Activated naive CD4-positive, alpha-beta T cell treated with anti-CD3 and anti-CD28 coated beads for 36 hours (primary cell): ENCODE data around the gene MUC13. TPM values are rescaled to one million over a fixed set of nuclear protein-coding genes. Genes with fewer than 3 reads are reported as not detected.

Experiments used
- CTCF ChIA-PET: fragments of 350-600 bp; sonication (Branson Sonifier 250); formaldehyde crosslinking; loops from one replicate; lab custom pipeline; 2021; ENCODE audit warnings: antibody characterized with exemption; lab: Charles Lee
- DNase-seq: peaks from one replicate; pipeline ENCODE4 v3.0.0-alpha.2; 2020
- H3K27ac Mint-ChIP-seq: one replicate; pipeline ENCODE4 v1.8.0; 2021; ENCODE audit warnings: mild to moderate bottlenecking, mixed read lengths
- H3K27me3 Mint-ChIP-seq: one replicate; pipeline ENCODE4 v1.8.0; 2021; ENCODE audit warnings: low read depth, mixed read lengths
- H3K36me3 Mint-ChIP-seq: one replicate; pipeline ENCODE4 v1.8.0; 2021; ENCODE audit warnings: low read depth, mixed read lengths
- H3K4me1 Mint-ChIP-seq: one replicate; pipeline ENCODE4 v1.8.0; 2021; ENCODE audit warnings: low read depth, mixed read lengths
- H3K4me3 Mint-ChIP-seq: one replicate; pipeline ENCODE4 v1.8.0; 2021; ENCODE audit warnings: mild to moderate bottlenecking, moderate library complexity, mixed read lengths
- H3K9me3 Mint-ChIP-seq: one replicate; pipeline ENCODE4 v1.8.0; 2021; ENCODE audit warnings: mixed read lengths
- intact Hi-C: fragments of 100-400 bp; cut with micrococcal nuclease; formaldehyde crosslinking; loops from one replicate; pipeline ENCODE4 v1.15.1; 2023
- total RNA-seq, 2 experiments: library from RNA; stranded (reverse); gene quantifications; one replicate each; pipeline ENCODE4 v1.2.3, GENCODE V29; 2021

The MUC13 gene
- total RNA-seq, 2 experiments from 2014 or later, result not detected

DNA sequence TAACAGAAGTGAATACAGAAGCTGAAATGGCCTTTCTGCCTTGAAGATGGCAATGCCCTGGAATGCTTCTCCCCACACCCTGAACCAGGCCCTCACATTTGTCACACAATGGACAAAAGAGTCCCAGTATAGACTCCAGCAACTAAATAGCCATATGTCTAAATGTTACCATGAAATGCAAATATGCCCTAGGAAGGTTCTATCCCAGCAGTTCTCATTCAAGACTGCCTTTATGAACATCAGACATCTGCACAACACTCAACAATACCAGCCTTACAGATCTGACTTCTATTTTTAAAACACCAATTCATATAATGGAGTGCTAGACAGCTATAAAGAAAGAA, 55.2 kb downstream of the MUC13 start:
- no peak for DNase-seq
- no peaks in the 10 kb centered on the region for H3K9me3 Mint-ChIP-seq
- CTCF ChIA-PET, result interaction anchor here (1.2 kb wide), 1 partner anchor 119 kb away, joined by 4 read pairs; no protein-coding TSS in a partner anchor
- peaks cover 12% of the 10 kb centered on the region for H3K4me1 Mint-ChIP-seq
- no peak overlapping the region for H3K4me3 Mint-ChIP-seq
- H3K27ac Mint-ChIP-seq, result no peak overlapping the region
- peaks cover 13% of the 10 kb centered on the region for H3K27me3 Mint-ChIP-seq
- no peaks in the 10 kb centered on the region for H3K36me3 Mint-ChIP-seq
- intact Hi-C loops, result no loop called here

DNA sequence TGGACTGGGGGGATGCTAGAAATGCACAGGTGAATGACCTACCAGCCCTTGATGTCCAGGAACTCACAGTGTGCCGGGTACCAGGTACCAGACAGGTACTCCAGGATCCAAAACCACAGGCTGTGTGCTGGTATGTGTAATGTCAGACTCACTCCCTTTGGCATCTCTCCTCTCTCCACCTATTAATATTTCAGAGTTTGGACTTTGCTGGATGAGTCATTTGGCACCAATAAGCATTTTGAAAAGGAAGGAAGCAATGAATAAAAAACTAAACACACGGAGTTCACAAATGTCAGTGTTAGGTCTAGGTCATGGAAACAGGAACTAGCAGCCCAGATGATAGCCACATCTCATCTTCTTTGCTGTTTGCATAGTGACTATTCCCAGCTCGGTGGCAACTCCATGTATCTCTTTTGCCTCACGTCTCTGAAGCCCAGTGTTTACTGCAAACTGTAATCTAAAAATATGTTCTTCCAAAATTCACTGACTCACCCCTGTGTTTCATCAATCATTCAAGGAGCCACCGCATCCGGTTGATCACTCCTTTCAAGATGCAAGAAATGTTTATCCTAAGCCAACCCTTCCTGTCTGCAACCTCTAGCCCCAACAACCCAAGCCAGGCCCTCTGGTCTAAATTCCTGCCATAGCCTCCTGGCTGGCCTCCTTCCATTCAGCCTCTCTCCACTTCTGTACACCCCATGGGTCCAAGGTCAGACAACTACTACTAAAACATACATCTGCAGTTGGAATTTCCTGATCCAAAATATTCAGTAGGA, 55.8 kb downstream of the MUC13 start:
- Mint-ChIP-seq H3K36me3 (no peaks in the 10 kb centered on the region), H3K4me1 (peaks cover 12% of the 10 kb centered on the region), H3K4me3 (no peak overlapping the region), H3K27ac (no peak overlapping the region), H3K27me3 (peaks cover 13% of the 10 kb centered on the region), H3K9me3 (no peaks in the 10 kb centered on the region)
- CTCF ChIA-PET, result interaction anchor here (1.2 to 1.6 kb wide), 2 partner anchors 26 to 118 kb away, joined by 3 to 4 read pairs; no protein-coding TSS in a partner anchor
- intact Hi-C loops, result no loop called here
- peak; percentile 64 for DNase-seq

DNA sequence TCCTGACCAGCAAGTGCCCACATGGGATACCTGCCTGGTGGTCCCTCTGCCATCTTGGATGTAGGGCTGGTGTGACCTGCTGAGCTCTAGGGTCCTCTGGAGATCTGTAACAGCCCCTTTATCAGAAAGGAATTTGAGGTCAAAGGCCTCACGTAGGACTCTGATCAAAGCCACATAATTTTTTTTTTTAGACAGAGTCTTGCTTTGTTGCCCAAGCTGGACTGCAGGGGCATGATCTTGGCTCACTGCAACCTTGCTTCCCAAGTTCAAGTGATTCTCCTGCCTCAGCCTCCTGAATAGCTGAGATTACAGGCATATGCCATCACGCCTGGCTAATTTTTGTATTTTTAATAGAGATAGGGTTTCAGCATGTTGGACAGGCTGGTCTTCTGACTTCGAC, 56.9 kb downstream of the MUC13 start:
- intact Hi-C loops, result no loop called here
- Mint-ChIP-seq H3K4me3 (no peak overlapping the region), H3K27me3 (peaks cover 8% of the 10 kb centered on the region), H3K4me1 (peaks cover 12% of the 10 kb centered on the region), H3K27ac (no peak overlapping the region), H3K36me3 (no peaks in the 10 kb centered on the region), H3K9me3 (no peaks in the 10 kb centered on the region)
- CTCF ChIA-PET, result interaction anchor here (0.6 to 1.6 kb wide), 4 partner anchors 27 to 326 kb away, joined by 3 to 5 read pairs (median 3); no protein-coding TSS in a partner anchor
- DNase-seq, result no peak

DNA sequence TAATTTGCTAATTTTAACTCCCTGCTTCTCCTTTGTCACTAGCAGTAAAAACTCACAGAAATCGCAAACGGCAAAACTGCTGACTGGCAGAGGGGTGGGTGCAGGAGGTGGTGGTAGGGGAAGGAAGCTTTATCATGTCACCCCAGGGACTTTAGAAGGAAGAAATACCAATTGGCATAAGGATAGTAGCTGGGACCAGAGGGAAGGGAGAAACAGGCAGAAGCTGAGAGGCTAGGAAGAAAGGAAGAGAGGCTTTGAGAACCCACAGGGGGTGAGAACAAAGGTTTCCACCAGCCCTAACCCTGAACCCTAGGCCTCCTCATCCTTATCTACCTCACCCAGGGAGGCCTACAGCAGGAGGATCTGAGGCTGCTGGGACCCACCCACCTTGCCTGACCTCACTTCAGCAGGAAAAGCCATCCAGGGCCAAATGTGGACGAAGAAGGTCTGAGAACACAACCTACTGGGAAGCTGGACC, 58.1 kb downstream of the MUC13 start:
- Mint-ChIP-seq H3K4me3 (no peak overlapping the region), H3K4me1 (peaks cover 12% of the 10 kb centered on the region), H3K27me3 (peaks cover 8% of the 10 kb centered on the region), H3K27ac (no peak overlapping the region), H3K36me3 (no peaks in the 10 kb centered on the region), H3K9me3 (no peaks in the 10 kb centered on the region)
- intact Hi-C loops, result no loop called here
- CTCF ChIA-PET, result no interaction called here
- DNase-seq, result no peak

DNA sequence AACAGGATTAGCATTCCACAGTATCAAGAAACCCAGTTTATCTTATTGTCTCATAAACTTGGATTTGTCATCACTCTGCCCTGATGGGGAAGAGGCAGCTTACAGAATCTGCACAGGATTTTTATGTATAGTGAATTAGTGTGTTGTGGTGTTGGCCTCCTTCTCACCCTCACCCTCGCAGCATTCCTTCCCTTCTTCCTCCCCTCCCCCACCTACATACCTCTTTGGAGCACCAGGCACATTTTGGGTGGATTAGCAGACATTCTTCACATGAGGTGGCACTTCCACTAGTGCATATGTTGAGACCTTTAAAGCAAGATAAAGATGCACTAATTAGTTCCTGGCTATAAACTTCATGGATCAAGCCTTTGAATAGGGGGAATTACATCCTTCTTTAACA, 61.3 kb downstream of the MUC13 start:
- Mint-ChIP-seq H3K4me1 (no peaks in the 10 kb centered on the region), H3K27me3 (peaks cover 3% of the 10 kb centered on the region), H3K27ac (no peak overlapping the region), H3K4me3 (no peak overlapping the region), H3K9me3 (no peaks in the 10 kb centered on the region), H3K36me3 (no peaks in the 10 kb centered on the region)
- intact Hi-C loops, result no loop called here
- CTCF ChIA-PET, result no interaction called here
- DNase-seq, result no peak

DNA sequence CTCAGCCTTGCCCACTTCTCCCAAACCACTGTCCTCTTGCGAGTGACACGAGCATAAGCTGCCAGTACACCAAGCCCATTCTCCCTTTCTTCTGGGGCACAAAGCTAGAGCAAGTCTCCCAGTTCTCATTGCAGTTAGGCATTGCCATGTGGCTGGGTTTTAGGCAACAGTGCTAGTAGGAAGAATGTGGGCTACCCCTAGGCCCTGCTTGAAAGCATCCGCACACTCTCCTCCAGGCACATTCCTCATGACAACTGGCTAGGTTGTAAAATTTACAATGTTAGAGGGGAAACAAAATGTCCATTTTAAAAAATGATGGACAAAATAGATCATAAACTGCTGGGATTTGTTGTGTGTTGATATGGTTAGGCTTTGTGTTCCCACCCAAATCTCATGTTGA, 67.0 kb downstream of the MUC13 start:
- no peak for DNase-seq
- Mint-ChIP-seq H3K4me1 (no peaks in the 10 kb centered on the region), H3K27ac (no peak overlapping the region), H3K9me3 (no peaks in the 10 kb centered on the region), H3K36me3 (no peaks in the 10 kb centered on the region), H3K27me3 (no peaks in the 10 kb centered on the region), H3K4me3 (no peak overlapping the region)
- CTCF ChIA-PET, result no interaction called here
- intact Hi-C loops, result no loop called here

DNA sequence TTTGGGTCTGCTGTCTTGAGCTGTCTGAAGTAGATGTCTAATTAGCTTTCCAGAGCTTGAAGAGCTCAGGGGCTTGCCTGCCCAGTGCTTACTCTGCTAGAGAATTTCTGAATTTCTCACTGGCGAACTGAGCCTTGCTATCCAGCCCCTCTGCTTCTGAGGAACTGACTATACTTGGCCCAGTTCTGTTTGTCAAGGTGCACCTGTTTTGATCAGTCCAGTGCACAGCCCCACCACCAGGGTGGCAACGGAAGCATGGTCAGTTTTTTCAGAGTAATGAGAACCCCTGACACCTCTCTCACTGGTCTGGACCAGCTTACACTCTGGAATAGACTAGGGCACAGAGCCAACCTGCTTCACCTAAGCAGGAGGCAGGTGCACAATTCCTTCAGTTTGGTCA, 72.5 kb downstream of the MUC13 start:
- H3K36me3 Mint-ChIP-seq, result no peaks in the 10 kb centered on the region
- no peak for DNase-seq
- H3K4me3 Mint-ChIP-seq, result no peak overlapping the region
- no peaks in the 10 kb centered on the region for H3K4me1 Mint-ChIP-seq
- CTCF ChIA-PET, result interaction anchor here (0.7 to 2.0 kb wide), 2 partner anchors 39 to 50 kb away, joined by 3 to 9 read pairs; no protein-coding TSS in a partner anchor
- no peaks in the 10 kb centered on the region for H3K9me3 Mint-ChIP-seq
- H3K27ac Mint-ChIP-seq, result no peak overlapping the region
- no peaks in the 10 kb centered on the region for H3K27me3 Mint-ChIP-seq
- intact Hi-C loops, result no loop called here

DNA sequence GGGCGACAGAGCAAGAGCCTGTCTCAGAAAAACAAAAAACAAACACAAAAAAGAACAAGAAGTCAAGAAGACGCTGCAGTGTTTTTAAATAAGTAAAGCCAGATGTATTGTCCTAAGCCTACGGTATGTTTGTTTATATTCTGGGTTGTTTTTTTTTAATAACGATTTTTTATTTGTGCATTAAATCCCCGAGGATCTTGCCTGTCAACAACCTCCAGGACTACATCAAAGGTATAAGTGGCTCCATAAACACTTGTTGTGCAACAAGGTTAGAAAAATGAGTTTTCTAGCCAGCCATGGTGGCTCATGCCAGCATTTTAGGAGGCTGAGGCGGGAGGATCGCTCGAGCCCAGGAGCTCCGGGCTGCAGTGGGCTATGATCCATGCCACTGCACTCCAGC, 73.5 kb downstream of the MUC13 start:
- intact Hi-C loops, result no loop called here
- Mint-ChIP-seq H3K27ac (no peak overlapping the region), H3K36me3 (no peaks in the 10 kb centered on the region), H3K27me3 (no peaks in the 10 kb centered on the region), H3K9me3 (no peaks in the 10 kb centered on the region), H3K4me3 (no peak overlapping the region), H3K4me1 (no peaks in the 10 kb centered on the region)
- CTCF ChIA-PET, result no interaction called here
- no peak for DNase-seq

DNA sequence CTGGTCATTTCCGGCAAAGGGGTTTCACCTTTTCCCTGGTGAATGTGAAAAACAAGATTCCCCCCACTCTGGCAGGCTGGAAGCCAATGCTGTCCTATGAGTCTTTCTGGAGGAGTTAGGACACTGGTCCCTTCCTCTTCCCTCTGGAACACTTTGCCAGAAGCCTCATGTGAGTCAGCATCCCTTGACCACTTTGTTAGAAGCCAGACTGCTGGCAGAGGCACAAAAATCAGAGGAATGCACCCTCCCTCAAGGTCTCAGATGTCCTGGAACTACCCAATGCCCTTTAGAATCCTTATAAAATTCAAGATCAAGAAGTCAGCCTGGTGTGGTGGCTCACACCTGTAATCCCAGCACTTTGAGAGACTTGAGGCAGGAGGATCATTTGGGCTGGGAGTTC, 74.0 kb downstream of the MUC13 start:
- no peak overlapping the region for H3K4me3 Mint-ChIP-seq
- CTCF ChIA-PET, result interaction anchor here (0.7 kb wide), 1 partner anchor 151 kb away, joined by 4 read pairs; no protein-coding TSS in a partner anchor
- DNase-seq, result no peak
- no peaks in the 10 kb centered on the region for H3K4me1 Mint-ChIP-seq
- H3K27ac Mint-ChIP-seq, result no peak overlapping the region
- intact Hi-C loops, result no loop called here
- no peaks in the 10 kb centered on the region for H3K36me3 Mint-ChIP-seq
- no peaks in the 10 kb centered on the region for H3K27me3 Mint-ChIP-seq
- H3K9me3 Mint-ChIP-seq, result no peaks in the 10 kb centered on the region

DNA sequence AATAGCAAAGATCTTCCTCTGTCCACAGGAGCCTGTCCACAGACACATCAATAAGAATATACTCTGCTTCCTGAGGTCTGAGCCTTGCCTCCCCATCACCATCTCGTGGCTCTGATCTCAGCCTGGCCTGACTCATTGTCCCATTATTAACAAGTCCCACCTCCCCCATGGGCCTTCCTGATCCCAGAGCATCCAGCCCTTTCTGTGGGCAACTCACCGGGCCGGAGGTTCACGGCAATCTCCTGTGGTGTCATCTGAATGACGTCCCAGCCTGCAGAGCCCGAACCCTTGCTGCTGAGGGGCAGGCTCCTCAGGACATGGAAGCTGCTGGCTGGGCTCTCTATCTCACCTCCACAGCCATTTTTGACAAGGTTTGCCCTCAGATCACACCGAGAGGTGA, 75.5 kb downstream of the MUC13 start:
- H3K9me3 Mint-ChIP-seq, result no peaks in the 10 kb centered on the region
- no peaks in the 10 kb centered on the region for H3K36me3 Mint-ChIP-seq

DNA sequence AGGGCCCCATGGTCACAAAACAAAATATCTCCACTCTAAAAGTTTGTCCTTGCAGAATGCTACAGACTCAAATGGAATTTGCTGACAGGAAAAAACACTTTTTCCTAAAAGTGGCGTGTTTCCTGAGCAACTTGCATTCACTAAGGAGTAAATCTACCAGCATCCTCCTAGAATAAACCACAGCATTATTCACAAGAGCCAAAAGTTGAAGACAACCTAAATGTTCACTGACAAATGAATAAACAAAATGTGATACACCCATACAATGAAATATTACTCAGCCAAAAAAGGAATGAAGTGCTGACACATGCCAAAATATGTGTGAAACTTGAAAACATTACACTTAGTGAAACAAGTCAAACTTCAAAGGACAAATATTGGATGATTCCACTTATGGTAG, 76.3 kb downstream of the MUC13 start:
- CTCF ChIA-PET, result interaction anchor here (0.6 kb wide), 1 partner anchor 303 kb away, joined by 3 read pairs; no protein-coding TSS in a partner anchor
- no peak for DNase-seq
- Mint-ChIP-seq H3K4me1 (no peaks in the 10 kb centered on the region), H3K9me3 (no peaks in the 10 kb centered on the region), H3K4me3 (no peak overlapping the region), H3K36me3 (no peaks in the 10 kb centered on the region), H3K27me3 (no peaks in the 10 kb centered on the region), H3K27ac (no peak overlapping the region)
- intact Hi-C loops, result no loop called here

More for the DNA sequence above, 75.5 kb downstream of the MUC13 start:
- Mint-ChIP-seq H3K27ac (no peak overlapping the region), H3K27me3 (no peaks in the 10 kb centered on the region), H3K4me3 (no peak overlapping the region), H3K4me1 (no peaks in the 10 kb centered on the region)
- CTCF ChIA-PET, result no interaction called here
- intact Hi-C loops, result no loop called here
- no peak for DNase-seq

DNA sequence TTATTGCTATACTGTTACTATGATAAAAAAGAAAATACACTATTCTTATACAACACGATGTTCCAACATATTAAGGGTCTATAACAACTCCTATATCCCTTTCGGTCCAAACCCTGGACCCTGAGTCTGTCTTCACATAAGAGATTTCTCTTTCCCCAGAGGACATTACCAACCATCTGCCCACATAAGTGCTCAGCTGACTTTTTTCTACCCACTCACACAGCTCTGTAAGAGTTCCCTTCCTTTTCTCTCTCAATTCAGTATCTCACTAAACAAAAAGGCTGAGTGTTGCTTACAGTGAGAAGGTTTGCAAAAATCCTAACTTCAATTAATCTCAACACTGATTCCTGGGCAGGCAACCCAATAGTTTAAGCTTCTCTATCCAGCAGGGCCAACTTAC, 77.9 kb downstream of the MUC13 start:
- Mint-ChIP-seq H3K27me3 (no peaks in the 10 kb centered on the region), H3K27ac (no peak overlapping the region), H3K9me3 (no peaks in the 10 kb centered on the region), H3K4me3 (no peak overlapping the region), H3K36me3 (no peaks in the 10 kb centered on the region), H3K4me1 (no peaks in the 10 kb centered on the region)
- CTCF ChIA-PET, result interaction anchor here (0.6 kb wide), 1 partner anchor 1000 kb away, joined by 3 read pairs; no protein-coding TSS in a partner anchor
- intact Hi-C loops, result no loop called here
- no peak for DNase-seq
